CD4-positive, alpha-beta T cell treated with Interleukin-1 beta for 1 hour (primary cell): Measurements from ENCODE around the gene INPP5A.
"Not testable (repeated sequence)": the region's sequence is repeated elsewhere in the genome, so short reads cannot be mapped to it uniquely, and the experiment has no call there.

Experiments
- DNase-seq, 2 donors: peaks; one replicate each; pipeline ENCODE4 v3.0.0-alpha.2; 2020 to 2022

Gene INPP5A

DNA sequence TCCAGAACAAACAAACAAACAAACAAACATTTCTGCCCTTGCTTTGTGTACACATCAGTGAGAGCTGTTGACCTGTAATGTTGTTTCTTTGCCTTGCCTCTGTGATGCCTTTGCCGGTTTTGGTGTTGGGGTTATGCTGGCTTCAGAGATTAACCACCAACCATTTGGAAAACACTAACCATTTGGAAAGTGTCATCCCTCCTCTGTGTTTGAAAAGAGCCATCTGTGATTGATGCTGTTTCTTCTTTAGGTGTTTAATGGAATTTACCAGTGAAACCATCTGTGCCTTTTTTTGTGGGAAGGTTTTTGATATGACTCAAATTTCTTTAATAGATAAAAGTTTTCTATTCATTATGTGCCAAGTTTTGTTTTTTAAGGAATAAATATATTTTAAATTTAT, 46.5 kb downstream of the INPP5A start:
- no peak for DNase-seq

DNA sequence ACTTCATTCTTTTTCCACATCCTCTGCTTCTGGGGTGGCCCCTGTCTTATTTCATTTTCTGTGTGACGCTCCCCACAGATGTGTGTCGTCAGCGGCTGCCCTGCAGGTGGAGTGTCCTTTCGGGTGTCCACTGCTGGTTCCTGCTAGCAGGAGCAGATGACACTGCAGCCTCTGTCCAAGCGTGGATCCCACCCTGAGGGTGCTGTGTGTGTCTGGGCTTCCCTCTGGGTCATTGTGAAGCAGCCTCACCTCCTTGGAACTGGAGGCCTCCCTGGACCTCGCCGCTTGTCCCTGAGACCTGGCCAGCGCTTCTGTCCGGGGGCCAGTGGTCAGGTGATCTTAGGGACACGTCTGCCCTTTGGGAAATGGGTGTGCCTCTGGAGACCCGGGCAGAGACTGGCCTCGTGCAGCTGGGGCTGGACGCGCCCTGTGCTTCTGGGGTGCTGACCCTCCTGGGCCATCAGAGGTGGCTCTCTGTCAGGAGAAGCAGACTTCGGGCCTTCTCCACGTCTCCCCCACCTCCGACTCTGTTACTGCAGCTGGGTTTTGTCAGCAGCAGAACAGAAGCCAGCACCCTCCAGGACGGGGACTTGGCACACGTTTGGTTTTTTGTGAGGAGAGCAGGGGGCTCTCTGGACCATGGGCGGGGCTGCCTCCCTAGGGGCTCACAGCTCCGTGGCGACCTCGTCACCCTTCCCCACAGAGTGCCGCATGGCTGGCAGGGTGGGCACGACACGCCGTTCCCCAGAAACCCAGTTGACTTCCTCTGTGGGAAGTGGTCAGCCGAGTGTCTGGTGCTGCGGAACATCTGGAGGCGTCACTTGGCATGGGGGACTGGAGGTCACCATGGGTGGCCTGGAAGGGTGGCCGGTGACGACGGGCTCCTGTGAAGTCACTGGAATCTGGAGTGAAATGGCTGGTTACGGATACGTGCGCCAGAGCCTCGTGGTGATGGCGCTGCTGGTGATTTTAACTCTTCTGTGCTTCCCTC, 48.4 kb downstream of the INPP5A start:
- peak in 1 of 2 donors; percentile 38 for DNase-seq

DNA sequence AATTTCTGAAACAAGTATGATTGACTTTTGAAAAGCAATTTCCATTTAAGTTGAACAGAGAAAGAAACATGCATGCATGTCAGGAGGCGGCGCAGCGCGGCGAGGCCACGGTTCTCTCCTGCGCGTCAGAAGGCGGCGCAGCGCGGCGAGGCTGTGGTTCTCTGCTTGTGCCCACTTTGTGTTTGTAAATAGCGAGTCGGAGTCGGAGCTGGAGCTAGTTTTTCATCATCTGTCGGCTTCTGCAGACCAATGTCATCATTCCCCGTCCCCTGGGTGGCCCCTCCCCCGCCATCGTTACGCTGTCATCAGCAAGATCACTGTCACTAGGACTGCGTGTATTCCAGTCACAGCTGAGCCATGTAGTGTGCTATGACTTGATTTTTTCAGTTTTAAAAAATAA, 49.2 kb downstream of the INPP5A start:
- no peak for DNase-seq

DNA sequence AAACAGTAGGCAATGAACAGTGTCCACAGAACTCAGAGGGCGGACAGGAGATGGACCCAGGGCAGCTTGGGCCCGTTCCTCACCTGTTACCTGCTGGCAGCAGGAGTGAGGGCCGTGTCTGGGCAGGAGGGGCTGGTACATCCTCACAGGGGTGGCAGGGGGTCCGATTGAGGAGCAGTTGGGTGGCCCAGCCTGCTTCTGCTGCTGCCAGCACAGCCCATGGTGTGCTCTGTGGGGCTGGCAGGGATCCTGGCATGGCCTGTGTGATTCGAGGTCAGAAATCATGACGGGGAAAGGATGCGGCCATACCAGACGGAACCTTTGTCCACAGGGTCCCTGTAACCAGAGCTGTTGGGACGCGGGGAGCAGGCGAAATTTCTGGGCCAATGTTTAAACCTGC, 49.6 kb downstream of the INPP5A start:
- DNase-seq: no peak

DNA sequence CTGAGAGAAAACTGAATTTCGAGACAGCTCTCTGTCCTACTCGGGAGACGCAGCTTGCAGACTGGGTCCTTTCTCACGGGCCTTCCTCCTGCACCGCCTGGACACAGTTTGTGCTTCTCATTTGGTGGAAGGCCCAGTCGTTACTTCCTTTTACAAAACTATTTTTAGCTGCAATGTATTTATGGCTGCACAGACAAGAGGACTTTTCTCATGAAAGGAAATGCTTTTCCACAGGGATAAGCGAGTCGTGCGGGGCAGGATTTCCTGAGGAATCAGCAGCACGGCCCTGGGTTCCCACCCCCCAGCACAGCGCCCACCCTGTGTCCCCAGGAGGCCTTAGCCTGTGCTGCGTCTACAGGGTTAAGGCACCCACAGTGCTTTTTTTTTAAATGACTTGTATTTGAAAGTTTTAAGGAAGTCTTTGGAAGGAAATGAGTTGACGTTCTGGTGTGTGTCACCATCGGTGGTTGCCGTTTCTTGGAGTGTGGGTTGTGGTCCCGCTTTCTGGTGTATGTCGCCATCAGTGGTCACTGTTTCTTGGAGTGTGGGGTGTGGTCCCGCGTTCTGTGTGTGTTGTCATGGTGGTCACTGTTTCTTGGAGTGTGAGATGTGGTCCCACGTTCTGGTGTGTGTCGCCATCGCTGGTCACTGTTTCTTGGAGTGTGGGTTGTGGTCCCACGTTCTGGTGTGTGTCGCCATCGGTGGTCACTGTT, 50.9 kb downstream of the INPP5A start:
- peak; percentile 25 to 79 for DNase-seq

DNA sequence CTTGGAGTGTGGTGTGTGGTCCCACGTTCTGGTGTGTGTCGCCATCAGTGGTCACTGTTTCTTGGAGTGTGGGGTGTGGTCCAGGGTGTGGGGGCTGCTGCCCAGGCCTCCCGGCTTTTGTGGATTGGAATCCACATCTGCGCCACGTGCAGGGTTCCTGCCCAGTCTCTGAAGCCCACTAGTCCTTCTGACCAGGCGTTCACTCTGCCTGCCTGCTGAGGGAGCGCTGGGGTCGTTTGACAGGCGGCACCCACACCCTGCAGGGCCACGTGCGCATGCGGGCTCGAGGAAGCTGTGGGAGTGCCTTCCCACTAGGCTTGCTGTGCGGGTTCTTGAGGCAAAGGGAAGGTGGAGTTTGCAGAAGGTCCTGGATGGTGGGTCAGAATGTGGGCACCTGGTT, 51.4 kb downstream of the INPP5A start:
- no peak for DNase-seq

DNA sequence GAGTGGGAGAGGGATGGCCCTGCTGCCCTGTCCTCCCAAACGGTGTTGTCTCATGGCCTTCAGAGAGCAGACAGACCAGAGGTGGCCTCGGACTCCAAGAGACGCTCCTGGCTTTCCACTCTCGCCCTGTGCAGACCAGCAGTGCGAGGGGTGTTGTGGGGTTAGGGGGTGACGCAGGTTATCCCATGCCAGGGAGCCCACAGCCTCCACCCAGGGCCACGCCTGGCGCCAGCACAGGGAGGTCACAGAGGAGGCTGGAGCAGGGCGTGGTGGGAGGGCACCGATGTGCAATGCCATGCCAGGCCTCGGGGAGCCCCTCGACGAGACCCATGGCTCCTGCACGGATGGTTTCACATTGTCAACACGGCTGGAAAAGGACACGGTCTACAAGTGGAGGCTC, 52.1 kb downstream of the INPP5A start:
- DNase-seq: no peak

DNA sequence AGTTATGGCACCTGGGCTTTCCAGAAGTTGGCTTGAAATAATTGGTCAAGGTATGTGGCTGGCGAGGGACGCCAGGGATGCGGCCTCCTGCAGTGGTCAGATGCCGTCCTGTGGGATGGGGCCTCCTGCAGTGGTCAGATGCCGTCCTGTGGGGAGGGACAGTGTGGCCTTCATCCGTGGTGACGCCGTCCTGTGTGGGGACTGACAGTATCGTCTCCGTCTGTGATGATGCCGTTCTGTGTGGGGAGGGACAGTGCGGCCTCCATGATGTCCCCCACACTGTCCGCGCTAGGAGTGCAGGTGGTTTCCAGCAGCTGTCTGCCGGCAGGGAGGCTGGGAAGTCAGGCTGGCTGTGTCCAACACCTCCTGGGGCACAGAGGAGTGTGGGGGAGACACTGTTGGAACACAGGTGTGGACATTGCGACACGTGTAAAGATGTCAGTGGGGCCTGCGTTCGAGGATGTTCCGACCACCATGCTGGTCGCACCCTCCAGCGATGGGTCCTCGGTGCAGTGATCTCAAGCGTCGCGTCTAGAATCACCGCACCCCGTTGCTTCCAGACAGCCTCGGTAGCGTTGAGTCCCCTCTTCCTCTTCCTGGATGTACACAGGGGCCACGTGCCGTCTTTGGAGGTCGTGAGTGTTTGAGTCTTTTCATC, 52.6 kb downstream of the INPP5A start:
- DNase-seq: no peak

DNA sequence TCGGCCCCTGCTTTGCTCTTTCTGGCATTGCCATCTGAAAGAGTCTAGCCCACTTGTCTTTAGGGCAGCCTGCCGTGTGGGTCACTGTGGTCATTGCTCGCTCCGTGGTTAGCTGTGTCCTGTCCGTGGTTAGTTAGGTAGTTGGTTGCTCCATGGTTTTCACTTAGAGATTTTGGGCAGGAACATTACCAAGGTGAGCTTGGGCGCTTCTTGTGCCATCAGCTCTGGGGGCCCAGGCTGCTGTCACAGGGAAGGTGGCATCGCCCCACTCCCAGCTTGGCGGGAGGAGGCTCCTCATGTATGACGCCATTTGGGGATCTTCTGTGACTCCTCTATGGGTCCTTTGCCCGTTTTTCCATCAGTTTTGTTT, 53.1 kb downstream of the INPP5A start:
- no peak for DNase-seq

DNA sequence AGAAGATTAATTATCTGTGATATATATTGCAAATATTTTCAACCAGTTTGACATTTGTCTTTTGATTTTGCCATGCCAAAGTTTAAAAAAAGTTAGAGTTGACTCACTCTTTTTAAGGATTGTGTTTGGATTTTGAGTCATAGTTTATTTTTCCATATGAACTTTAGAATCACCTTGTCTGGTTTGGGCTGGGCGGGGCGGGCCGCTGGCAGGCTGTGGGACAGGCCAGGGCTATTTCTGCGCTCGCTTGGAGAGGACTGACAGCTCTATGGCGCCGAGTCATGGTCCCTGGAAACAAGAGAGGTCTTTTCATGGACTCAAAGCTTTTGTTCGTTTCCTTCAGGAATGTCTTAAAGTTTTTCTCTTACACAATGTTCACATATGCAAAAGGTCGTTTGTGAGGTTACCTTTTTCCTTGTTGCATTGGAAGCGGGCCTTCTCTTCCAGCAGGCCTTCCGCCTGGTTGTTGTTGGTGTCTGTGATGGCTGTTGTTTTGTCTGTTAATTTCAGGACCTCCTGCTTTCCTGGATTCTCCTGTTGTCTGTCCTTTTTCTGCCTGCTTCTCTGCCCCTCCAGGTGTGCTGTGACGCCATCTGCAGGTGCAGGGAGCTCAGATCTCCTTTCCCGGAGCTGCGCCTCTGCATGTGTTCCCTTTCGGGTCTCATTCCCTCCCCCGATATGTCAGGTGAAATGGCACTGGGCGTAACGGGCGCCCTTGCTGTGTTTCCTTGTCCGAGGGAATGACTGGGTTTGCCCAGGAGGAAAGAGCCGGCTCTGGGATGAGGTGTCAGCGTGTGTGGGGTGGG, 53.8 kb downstream of the INPP5A start:
- no peak for DNase-seq

DNA sequence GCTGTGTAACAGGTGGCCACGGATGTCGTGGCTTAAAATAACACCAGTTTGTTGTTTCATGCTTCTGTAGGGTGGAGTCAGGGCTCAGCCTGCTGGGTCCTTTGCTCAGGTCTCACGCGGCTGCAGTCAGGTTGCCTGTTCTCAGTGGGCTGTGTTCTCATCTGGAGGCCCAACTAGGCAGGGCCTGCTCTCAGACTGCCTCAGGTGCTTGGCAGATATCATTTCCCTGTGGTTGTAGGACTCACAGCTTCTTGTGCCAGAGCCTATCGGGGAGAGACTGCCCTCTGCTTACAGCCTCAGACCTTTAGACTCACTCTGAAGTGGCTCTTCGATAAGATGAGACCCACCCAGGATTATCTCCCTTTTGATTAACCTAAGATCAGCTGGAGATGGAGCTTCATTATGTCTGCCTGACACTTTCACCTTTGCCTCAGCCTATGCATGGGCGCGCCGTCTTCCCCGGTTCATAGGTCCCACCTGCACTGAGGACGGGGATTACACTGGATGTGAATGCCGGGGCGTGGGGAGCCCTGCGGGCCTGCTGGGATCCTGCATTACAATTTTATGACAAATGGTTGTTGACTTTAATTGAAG, 55.3 kb downstream of the INPP5A start:
- no peak for DNase-seq

DNA sequence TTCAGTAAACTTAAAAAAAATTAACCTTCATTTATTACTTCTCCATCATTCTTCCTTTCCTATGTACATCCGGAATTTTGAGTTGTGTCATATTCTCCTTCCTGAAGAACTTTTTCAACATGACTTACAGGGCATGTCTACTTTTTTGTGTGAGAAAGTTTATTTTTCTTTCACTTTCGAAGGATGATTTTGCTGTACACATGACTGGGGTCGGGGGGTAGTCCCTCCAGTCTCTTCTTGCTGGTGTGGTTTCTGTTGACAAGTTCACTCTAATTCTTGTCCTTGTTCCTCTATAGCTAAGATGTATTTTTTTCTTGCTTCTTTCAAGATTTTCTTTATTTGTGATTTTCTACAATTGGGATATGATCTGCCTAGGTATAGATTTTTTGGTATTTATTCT, 55.8 kb downstream of the INPP5A start:
- DNase-seq: peak in 1 of 2 donors; percentile 39

DNA sequence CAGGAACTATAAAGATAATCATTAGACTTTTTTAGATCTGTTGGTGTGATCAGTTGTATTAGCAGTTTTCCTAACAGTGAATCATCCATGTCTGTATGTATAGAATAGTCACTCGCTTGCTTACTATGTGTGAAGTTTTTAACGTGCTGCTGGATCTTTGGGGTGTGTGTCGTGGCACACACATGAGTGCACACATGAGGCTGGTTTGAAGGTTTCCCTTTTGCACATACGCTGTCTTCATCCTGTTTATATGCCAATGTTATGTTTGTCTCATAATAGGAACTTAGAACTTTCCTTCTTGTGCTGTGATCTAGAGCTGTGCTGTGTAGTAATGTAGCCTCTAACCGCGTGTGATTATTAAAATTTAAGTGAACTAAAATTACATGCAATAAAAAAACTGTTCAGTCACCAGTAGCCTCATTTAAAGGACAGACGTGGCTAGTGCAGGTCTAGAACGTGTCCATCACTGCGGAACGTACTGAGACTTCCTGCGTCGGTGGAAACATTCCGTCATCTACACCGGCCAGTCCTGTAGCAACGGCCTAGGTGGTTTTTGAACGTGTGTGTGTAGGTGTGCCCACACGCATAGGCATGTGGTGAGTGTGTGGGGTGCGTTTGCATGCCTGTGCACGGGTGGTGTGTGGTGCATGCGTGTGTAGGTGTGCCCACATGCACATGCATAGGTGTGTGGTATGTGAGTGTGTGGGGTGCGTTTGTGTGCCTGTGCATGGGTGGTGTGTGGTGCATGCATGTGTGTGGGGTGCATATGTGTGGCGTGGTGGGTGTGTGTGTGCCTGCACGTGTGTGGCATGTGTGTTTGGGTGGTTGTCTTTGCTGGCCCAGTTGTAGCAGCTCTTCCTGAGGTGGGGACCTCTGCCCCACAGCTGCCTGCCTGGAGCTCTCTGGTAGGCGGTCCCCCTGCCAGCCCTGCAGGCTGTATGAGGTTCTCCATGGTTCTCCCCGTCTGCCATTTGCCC, 56.6 kb downstream of the INPP5A start:
- peak in 1 of 2 donors; percentile 38 for DNase-seq

DNA sequence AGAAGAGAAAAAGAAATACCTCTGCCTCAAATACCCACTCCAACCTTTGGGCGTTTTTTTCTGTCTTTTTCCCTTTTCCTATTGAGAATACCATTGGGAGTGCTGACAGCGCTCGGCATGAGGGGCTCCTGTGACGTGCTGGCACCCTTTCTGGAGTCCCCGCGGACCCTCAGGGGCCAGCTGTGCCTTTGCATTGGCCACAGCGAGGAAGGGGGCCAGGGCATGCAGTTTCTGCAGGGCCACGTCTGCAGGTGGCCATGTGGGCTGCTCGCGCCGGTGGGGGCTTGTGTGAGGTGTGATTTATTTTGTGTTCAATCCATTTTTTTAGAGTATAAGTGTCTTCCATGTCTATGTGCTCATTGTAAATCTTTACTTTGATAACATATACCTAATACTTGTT, 57.4 kb downstream of the INPP5A start:
- no peak for DNase-seq

DNA sequence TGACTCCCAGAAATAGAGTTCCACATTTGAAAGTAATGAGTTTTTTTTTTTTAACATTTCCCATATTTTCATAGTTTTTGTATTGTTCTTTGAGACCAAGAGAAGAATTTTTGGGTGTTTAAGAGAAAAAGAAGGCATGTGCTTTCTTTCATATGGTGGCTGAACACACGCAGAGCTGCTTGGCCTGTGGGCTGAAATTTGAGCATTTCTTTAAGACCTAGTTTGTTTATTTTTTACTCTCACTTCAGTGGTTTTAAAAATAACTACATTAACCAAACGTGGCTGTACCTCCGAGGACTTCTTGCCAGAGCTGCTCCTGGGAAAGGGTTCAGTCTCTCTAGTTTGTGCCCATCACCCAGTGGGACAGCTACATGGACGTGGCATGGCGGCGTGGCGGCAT, 58.3 kb downstream of the INPP5A start:
- no peak for DNase-seq

DNA sequence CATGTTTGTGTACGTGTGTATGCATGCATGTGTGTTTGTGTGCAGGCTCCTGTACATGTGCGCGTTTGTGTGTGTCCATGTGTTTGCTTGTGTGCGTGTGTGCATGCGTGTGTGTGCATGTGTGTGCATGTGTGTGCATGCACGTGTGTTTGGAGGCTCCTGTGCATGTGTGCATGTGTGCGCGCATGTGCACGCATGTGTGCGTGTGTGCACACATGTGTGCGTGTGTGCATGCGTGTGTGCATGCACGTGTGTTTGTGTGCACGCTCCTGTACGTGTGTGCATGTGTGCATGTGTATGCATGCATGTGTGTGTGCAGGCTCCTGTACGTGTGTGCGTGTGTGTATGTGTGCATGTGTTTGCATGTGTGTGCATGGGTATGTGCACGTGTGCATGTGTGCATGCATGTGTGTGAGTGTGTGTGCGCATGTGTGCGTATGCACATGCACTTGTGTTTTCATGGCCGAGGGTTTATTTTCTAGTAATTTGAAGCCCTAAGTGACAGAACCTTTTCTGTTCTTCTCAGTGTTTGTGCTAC, 59.2 kb downstream of the INPP5A start:
- DNase-seq: no peak

DNA sequence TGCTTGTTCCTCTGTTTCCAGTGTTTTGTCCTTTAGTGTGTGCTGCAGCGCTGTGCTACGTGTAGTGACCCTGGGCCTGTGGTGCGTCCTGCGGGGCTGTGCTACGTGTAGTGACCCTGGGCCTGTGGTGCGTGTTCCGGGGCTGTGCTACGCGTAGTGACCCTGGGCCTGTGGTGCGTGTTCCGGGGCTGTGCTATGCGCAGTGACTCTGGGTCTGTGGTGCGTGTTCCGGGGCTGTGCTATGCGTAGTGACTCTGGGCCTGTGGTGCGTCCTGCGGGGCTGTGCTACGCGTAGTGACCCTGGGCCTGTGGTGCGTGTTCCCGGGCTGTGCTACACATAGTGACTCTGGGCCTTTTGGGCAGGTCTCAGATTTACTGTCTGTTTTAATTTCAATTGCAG, 60.1 kb downstream of the INPP5A start:
- no peak for DNase-seq

DNA sequence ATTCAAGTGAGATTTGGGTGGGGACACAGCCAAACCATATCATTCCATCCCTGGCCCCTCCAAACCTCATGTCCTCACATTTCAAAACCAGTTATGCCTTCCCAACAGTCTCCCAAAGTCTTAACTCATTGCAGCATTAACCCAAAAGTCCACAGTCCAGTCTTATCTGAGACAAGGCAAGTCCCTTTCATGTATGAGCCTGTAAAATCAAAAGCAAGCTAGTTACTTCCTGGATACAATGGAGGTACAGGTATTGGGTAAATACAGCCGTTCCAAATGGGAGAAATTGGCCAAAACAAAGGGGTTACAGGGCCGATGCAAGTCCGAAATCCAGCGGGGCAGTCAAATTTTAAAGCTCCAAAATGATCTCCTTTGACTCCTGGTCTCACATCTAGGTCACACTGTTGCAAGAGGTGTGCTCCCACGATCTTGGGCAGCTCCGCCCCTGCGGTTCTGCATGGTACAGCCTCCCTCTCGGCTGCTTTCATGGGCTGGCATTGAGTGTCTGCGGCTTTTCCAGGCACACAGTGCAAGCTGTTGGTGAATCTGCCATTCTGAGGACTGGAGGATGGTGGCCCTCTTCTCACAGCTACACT, 61.5 kb downstream of the INPP5A start:
- not testable (repeated sequence) for DNase-seq

DNA sequence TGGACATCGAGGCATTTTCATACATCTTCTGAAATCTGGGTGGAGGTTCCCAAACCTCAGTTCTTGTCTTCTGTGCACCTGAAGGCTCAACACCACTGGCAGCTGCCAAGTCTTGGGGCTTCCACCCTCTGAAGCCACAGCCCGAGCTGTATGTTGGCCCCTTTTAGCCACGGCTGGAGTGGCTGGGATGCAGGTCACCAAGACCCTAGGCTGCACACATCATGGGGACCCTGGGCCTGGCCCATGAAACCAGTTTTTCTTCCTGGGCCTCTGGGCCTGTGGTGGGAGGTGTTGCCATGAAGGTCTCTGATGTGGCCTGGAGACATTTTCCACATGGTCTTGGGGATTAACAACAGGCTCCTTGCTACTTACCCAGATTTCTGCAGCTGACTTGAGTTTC, 62.1 kb downstream of the INPP5A start:
- DNase-seq: no peak

DNA sequence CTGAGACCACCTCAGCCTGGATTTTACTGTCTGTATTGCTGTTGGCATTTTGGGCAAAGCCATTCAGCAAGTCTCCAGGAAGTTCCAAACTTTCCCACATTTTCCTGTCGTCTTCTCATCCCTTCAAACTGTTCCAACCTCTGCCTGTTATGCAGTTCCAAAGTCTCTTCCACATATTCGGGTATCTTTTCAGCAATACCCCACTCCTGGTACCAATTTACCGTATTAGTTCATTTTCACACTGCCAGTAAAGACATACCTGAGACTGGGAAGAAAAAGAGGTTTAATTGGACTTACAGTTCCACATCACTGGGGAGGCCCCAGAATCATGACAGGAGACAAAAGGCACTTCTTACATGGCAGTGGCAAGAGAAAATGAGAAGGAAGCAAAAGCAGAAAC, 62.8 kb downstream of the INPP5A start:
- no peak for DNase-seq
